ENCODE measurements around the gene GAN.

Gene GAN

DNA sequence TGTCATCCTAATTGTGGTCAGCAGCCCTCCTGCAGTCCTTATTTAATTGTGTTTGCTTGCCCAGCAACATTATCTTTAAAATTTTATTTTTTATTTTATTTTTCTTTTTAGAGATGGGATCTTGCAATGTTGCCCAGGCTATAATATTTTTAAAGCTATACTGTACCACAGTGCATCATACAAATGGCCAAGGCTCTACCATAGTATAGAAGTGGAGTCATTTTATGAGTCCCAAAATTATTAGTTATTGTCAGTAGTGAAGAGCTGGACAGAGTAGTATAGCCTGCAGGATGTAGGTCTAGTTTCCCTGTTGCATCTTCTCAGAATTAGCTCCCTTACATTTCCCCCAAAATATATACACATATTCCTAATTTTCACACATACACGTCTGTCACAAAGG, 44.1 kb downstream of the GAN start:
- no peak for DNase-seq

DNA sequence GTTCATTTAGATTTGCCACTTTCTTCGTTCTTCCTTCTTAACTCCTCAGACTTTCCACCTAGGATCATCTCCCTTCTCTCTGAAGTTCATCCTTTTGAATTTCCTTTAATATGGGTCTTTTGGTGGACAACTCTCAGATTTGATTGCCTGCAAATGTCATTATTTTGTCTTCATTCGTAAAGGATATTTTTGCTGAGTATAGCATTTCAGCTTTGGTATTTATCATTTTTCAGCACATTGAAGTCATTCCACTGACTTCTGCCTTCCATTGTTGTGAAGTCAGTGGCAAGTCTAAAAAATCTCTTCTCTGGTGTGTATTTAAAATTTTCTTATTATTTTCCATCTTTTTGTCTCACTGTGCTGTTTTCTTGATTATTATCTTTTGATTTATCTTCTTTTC, 45.4 kb downstream of the GAN start:
- DNase-seq, result no peak

DNA sequence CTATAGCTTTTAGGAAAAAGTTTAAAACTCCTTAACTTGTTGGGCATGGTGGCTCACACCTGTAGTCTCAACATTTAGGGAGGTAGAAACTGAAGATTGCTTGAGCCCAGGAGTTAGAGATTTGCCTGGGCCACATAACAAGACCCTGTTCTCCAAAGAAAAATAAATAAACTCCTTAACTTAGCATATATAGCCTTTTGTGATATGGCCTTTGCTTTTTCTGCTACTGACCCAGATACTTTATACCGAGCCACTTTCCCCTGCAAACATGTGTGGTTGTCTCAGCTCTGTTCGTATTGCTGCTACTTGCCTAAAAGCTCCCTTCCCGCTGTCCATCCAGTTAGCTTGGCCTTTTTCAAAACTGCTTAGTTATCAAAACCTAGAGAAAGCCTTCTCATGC, 51.0 kb downstream of the GAN start:
- DNase-seq, result no peak

DNA sequence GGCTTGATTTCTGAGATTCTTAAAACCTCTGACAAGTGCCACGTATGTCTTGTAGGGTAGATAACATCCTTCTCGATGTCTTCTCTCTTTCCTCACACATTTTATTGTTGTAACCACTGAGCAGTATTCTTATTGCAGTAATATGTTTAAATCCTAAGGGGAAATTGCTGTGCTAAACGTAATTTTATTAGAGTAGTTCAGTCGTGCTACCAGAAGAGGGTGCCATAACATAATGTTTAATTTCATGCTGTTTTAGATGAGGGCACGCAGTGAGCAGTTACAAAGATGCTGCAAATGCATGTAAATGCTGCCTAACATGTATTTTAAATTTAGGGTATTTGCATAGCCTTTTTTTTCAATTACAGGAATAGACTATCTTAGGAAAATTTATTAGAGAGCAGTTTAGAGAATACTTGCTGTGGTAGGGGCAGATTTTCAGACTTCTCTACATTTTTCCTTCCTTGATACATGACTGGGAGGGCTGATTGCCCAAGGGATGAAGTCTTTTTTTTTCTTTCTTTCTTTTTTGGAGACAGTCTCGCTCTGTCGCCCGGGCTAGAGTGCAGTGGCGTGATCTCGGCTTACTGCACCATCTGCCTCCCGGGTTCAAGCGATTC, 51.7 kb downstream of the GAN start:
- peak; percentile 34 for DNase-seq

DNA sequence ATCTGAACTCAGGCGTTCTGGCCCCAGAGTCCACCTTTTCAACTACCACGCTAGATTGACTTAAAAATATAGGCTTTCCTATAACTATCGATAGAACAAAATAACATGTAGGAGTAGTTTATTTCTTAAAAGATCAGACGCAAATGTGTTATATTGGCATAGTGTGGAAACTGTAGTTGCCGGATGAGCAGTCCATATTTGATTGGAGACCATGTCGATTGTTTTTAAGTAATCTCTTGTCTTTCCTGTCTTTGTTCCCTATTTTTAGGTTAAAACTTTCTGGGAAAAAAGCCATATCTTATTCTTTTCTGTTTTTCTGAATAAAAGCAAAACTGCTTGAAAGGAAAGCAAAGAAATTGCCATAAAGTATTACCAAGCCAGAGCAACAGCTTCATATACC, 53.1 kb downstream of the GAN start:
- DNase-seq, result no peak

DNA sequence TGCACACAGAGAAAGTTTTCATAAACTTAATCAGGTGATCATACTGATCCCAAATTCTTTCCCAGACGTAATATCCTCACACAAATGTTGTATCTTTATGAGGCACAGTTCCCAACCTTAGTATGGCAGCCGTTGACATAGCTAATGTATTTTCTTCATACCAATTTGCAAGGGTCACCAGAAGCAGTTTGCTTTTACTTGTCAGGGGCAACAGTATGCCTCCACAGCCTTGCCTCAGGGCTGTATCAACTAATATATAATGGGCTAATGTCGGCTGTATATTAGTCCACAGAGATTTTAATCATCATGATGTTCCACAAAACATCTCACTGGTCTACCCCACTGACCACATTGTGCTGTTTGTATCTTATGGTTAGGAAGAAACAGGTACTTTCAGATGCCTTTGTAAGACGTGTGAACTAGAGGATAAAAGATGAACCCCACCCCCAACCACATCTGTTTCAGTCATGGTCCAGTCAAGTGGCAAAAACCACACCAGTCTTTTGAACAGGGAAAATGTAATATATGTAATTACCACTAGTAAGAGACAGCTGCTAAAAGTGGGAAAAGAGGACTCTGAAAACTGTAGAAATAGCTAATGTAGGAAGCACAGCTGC, 55.2 kb downstream of the GAN start:
- DNase-seq, result no peak

DNA sequence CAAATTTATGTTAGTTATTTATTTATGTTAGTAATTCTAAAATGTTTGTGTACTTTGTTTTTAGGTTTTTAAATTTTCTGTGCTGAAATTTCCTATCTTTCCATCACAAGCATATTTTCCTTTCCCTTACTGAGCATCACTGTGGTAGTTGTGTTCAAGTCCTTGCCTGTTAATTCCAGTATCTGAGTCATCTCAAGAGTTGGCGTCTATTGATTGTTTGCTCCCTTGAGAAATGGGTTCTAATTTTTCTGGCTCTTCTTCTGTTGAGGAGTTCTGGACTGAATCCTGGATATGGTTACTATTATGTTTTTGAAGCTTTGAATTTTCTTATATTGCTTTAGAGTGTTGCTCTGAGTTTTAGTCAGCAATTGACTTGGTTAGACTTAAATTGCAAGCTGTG, 56.3 kb downstream of the GAN start:
- no peak for DNase-seq

DNA sequence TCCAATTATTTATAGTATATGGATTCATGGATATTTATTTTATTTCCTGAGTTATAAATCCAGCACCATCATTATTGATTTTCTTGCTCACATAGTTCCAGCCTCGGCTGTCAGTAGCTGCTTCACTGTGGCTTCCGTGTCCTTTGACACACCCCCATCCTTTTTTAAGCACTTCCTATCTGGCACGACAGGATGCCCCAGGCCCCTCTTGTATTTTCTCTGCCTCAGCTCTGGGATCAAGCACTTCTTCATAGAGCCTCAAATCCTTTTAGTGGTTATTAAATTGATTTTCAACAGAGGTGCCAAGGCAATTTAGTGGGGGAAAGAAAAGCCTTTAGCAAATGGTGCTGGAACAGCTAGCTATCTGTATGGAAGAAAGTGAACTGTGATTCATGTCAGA, 59.8 kb downstream of the GAN start:
- DNase-seq, result no peak

DNA sequence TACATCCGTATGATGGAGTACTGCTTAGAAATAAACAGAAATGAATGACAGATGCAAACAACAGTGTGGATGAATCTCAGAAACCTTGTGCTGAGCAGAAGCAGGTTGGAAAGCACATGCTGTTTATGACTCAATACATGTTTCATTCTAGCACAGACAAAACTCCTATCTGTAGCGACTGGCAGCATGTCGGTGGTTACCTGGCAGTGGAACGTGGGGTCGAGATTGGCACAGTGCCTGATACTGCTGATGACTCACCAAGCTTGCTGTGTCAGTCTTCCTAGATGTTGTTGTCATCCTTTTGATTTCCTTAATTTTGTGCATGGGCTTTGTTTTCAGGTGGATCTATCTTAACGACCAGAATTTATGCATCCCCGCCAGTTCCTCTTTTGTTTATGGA, 62.1 kb downstream of the GAN start:
- DNase-seq, result no peak

DNA sequence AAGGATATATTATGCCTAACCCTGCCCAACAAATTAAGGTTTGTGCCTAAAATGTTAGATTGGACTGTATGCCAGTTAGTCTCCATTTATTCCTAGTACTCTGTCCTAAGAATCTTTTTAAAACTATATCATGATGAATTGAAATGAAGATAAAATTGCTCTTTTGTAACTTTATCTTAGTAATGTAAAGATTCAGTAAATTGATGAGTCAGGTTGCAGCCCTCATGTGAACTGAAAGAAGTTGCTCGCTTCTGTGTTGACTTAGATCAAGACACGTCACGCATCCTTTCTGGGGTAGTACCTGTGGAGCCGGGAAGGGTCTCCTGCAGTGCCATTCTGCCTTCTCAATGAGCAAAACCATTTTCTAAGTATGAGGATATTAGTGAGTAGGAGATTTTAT, 63.3 kb downstream of the GAN start:
- no peak for DNase-seq

DNA sequence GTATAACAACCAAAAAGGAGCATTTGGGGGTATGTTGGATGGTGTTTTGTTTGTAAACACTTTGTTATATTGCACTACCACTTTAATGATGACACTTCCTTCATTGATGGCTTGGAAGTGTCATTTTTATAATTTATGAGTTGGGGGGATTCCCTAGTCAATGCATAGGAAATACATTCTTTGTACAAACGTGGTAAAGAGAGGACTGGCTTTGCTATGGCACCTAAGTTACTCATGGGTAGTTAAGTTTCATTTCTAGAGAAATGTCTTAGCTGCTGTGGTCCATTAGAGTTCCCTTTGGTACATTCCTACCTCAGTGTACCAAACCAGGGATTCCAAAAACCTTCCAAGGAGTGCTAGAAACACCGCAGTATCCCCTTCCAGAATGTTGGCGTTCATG, 66.2 kb downstream of the GAN start:
- DNase-seq, result no peak

DNA sequence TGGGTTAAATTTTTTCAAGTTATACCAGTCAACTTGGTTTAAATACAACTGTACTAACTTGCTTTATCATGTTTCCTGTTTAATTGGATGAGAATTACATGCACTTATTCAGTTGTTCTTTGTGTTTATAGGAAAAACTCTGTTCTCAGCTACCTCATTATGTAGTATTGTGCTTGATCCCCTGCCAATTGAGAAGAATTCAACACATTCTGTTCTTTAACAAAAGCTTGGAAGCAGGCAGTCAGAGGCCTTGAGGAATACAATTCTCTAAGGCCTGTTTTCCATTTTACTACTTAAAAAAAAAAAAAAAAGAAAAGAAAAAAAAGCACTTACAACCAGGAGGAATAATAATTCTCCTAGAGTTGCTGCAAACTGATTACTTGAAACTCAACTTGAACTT, 69.2 kb downstream of the GAN start:
- DNase-seq, result no peak

DNA sequence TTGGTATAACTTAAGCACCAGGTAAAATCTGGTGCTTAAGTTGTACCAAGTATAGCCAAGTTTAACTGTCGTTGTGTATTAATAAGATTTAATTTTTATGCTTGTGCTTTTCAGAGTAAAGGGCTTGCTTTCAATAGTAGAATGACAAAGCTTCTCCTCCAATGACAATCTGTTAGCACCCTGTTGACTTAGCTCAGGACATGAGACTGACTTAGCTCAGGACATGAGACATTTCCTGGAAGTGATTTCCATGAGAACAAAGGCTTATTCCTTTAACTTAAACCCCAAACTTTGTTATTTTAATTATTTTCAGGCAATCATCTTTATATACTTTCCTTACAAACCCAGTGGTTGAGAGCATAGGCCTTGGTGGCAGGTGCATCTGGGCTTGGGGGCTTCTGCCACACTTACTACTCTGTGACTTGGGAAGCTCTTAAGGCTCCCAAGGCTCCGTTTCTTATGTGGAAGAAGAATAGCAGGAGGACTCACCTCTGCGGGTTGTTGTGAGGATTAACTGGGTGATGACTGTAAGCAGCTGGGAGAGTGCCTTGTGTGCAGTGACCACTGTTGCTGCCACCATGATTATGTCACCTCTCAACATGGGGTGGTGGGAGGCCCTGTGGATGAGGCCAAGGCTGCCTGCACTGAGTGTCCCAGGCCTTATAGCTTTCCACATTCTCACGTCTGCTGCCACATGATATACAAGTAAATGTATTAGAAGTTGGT, 70.4 kb downstream of the GAN start:
- DNase-seq, result no peak

DNA sequence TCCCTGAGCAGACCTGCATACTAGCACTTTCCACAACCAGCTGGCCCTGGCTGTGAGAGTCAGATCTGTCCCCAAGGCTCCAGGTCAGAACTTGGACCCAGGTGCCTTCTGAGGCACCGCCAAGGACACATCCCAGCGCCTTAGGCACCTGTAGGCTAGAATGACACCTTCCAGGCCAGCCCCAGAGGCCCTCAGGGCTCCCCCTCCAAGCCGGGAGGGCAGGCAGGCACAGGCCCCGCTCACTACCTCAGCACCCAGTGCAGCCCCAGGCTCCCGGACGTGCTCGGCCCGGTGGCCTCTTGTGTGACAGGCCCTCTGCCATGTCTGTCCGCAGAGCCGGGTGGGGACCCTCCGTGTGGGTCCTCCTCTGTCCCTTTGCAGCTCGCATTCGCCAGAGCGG, 73.6 kb downstream of the GAN start:
- no peak for DNase-seq

DNA sequence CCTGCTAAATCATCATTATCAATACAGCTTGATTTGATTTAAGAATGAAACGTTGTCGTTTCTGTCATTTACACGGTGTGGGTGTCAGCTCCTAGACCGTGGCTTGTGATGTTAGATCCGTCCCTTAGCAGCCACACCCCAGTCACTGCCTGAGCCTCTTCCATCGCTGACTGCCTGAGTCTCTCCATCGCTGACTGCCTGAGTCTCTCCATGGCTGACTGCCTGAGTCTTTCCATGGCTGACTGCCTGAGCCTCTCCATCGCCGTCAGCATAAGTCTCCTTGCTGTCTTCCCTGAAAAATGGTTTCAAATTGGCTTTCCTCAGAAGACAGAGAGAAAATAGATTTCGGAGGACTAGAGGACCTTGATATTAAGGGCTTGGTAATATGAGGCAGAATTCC, 76.1 kb downstream of the GAN start:
- DNase-seq, result no peak

DNA sequence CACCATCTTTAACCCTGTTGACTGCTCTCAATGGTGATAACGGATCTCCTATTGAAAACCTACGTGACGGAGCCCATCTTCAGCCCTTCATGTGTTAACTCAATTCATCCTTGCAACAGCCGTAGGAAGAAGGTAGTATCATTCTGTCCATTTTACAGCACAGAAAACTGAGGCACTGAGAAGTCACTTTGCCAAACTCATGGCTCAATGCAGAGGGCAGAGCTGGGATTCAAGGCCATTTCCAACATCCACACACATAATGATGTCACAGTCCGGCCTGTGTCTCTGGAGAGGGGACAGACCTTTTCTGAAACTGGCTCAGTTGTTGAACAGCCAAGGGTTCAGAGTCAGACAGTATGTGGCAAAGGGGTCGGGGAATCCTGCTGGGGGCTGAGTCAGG, 77.2 kb downstream of the GAN start:
- DNase-seq, result no peak

DNA sequence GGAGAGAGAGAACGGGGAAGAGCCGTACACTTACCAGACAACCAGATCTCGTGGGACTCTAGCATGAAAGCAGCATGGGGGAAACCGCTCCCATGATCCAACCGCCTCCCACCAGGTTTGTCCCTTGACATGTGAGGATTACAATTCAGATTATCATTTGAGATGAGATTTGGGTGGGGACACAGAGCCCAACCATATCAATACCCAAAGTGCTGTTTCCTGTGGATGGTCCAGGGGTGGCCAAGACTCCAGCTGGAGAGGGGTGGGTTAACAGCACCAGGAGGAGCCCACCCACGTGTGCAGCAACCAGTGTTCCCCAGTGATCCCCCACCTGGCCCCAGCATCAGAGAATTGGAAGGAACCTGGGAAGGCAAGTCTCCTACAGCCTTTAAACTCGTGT, 79.7 kb downstream of the GAN start:
- DNase-seq, result no peak

DNA sequence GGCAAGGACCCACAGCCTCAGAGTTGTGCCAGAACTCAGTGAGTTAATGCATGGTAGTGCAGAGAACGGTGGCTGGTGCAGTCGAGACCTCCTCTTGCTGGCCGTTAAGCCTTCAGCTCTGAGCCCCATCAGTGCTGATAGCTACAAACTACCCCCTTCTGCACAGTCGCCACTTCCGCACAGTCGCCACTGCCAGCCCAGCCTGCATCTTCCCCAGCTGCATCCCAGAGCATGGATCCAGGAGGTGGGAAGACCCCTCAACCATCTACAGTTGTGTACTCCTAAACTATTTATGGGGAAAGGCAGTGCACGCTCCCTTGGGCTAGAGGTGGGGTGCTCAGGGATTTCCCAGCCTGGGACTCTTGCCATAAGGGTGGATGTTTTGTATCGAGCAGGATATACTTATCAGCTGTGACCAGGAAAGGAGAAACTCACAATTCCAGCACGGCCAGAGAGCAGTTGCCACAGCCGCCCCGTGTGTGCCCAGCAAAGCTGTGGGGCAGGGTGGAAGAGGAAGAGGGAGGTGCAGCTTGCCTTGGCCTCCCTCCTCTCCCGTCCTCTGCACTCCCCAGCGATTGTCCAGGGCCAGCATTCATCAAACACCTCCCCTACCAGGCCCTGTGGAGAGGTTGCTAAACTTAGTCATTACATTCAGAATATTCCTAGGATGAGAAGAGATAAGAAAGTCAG, 80.3 kb downstream of the GAN start:
- no peak for DNase-seq

DNA sequence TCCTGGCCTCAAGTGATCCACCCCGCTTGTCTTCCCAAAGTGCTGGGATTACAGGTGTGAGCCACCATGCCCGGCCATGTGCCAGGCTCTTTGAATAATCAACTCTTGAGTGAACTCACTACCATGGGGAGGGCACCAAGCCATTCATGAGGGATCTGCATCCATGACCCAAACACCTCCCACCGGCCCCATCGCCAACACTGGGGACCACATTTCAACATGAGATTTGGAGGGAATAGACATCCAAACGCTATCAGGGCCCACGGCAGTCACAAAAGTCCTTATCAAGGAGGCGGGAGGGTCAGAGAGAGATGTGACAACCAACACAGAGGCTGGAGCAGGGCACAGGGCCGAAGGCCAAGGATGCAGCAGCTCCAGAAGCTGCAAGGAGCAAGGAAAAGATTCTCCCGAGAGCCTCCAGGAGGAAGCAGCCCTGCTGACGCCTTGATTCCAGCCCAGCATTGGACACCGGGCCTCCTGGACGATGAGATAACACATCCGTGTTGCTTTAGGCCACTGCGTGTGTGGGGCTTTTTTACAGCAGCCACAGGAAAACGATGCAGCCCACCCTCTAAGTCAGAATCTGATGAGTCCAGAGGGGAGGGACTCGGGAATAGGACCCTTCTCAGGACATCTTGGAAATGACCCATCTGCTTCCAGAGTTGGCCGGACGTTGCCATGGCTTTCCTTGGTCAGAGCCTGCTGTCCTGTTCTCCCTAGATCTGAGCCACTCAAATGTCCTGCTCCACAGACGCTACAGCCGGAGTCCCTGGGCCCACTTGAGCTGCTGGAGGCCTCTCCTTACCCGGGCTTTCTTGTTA, 82.5 kb downstream of the GAN start:
- no peak for DNase-seq

DNA sequence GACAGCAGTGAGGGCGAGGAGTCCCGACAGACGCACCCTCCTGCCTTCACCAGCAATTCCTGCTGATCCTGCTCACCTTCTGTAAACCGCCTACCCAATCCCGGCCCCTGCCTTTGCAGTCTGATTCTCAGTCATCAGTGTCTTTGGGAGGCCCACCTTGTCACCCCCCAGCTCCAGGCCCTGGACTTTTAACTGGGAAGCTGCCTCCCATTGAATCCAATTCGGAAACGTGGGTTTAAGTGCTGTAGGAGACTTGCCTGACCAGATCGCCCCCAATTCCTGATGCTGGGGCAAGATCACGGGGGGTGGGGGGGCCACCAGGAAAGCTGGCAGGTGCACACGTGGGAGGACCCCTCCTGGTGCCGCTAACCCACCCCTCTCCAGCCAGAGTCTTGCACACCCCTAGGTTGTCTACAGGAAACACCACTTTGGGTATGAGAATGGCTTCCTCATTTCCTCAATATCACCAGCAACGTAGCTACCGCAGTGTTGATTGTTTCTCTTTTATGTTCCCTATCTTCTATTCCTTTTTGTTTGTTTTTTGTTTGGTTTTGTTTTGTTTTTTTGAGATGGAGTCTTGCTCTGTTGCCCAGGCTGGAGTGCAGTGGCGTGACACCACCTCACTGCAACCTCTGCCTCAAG, 83.2 kb downstream of the GAN start:
- no peak for DNase-seq

DNA sequence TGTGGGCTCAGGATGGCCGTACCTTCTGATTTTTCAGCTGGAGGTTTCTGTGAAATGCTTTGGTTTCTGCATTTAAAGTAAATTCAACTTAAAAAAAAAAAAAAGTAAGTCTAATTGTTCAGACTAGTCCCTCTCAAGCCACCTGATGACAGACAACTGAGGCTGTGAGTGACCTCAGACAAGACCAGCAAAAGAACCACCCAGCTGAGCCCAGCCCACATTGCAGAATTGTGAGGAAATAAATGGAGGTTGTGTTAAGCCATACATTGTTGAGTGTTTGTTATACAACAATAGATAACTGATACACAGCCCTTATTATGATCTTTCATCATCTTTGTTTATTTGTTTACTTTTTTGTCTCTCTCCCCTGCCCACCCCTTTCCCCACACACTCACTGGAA, 85.1 kb downstream of the GAN start:
- no peak for DNase-seq

DNA sequence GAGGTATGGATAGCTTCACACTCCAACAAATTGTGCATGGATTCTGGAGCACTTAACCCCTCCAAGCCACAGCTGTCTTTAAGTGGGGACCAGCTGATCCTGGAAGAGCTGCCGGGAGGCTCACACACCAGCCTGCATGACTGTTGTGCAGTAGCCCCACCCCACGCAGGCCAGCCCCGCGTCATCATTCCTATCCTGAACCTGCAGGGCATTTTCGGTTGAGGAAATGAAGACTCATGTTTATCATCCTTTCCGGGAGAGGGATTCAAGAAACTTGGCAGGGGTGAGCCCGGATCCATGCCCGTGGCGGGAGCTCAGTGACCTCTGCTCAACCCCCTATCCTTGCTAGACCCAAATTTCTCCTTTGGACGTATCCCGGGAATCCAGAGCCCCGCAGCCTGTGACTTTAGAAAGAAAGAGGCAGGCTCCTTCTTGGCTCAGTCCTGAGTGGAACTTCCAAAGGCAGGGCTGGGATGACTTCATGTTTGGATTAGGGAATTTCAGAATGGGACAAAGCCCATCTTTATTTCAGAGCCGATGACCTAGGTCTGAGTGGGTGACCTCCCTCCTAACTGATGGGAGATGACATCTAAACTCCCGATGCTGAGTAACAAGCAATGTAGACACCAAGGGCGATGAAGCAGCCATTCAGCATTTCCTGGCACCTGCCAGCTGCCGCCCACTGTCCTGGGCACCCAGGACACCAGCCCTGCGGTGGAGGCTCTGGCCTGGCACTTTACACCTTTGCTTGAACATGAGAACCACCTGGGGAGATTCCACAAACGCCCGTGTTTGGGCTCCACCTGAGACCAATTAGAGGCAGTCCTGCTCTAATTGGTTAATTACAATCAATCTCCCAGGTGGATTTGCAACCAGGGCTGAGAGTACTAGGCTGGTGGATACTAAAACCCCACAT, 86.5 kb downstream of the GAN start:
- peak; percentile 12 for DNase-seq

Measured in NCI-H1436 (cell line).